GM06990 (cell line): ENCODE results near the gene ADNP.

Experiments used
- DNase-seq: peaks from one replicate; pipeline ENCODE4 v3.0.0-alpha.2; 2011; ENCODE audit not compliant: insufficient read length; ENCODE audit errors: extremely low read depth
- H3K27me3 ChIP-seq: replicated peaks from 2 replicates; pipeline ENCODE4 v1.6.0; 2011; ENCODE audit warnings: low read length; ENCODE audit not compliant: control insufficient read depth, insufficient read depth
- H3K36me3 ChIP-seq: 2 replicates; pipeline ENCODE4 v1.5.1; 2011; ENCODE audit warnings: low read length; ENCODE audit not compliant: control insufficient read depth, insufficient read depth
- H3K4me3 ChIP-seq: replicated peaks from 2 replicates; pipeline ENCODE4 v1.5.1; 2011; ENCODE audit warnings: low read depth, mild to moderate bottlenecking, control low read depth, low read length
- CTCF ChIP-seq: IDR thresholded peaks from 2 replicates; pipeline ENCODE4 v1.5.1; 2011; ENCODE audit warnings: low read length, control low read depth, mild to moderate bottlenecking, inconsistent platforms; ENCODE audit not compliant: insufficient read depth, poor library complexity, severe bottlenecking

Gene ADNP

DNA sequence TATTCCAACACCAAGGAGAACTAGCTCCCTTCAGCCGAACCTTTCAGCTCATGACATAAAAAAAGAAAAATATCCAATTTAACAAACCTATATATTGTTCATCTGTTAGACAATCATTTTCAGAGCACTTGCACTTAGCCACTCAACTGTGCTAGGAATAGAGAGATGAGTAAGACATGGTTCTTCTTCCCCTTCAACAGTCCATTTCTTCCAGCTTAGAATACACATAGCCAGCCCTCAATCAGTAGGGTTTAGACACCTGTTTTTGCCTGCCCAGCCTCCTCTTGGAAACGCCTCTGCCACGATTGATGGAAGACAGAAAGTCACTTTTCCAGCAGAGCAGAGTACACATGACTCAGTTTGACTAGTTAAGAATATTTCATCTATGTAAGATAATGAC is 21.8 kb downstream of the ADNP start:
- no peak for TF ChIP-seq CTCF
- Histone ChIP-seq H3K36me3 (peaks cover 3% of the 10 kb centered on the region), H3K27me3 (no peaks in the 10 kb centered on the region), H3K4me3 (no peak overlapping the region)
- DNase-seq, result no peak

- Histone ChIP-seq H3K36me3 (peaks cover 4% of the 10 kb centered on the region), H3K4me3 (no peak overlapping the region)
- DNase-seq, result no peak
These were observed 27.1 kb downstream of the ADNP start for GRCh38 chr20:50904067-50904570.

DNA sequence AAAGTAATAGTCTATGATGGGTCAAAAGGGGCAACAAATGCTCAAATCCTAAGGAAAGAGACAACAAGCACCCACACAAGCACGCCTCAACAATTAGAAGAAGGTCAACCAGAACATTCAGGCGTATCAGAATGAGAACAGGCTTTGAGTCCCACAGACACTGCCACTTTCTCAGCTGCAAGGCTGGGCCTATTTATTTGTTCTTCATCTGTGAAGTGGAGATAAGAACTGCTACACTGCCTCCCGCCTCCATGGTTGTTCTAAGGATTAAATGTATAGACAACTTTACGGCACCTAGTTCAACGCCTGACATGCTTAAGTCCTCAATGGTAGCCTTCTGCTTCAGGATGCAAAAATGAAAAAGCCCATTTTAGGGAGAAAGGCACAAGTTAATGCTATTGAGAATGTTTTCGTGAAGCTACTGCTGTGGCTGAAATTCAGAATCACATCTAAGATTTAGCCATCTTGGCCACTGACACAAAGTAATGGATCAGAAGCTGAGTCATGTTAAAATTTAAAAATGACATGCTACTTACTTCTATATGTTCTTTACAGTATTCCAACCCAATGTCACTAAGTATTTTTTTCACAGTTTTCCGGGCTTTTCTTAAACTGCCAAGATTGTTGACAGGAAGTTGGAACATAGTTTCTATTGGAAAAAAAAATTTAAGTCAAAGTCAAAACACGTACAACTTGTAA is 27.7 kb downstream of the ADNP start:
- DNase-seq, result no peak
- Histone ChIP-seq H3K27me3 (no peaks in the 10 kb centered on the region), H3K36me3 (peaks cover 4% of the 10 kb centered on the region), H3K4me3 (no peak overlapping the region)
- TF ChIP-seq CTCF, result no peak

More at GRCh38 chr20:50904067-50904570, 27.1 kb downstream of the ADNP start:
- TF ChIP-seq CTCF, result no peak
- no peaks in the 10 kb centered on the region for H3K27me3 ChIP-seq

DNA sequence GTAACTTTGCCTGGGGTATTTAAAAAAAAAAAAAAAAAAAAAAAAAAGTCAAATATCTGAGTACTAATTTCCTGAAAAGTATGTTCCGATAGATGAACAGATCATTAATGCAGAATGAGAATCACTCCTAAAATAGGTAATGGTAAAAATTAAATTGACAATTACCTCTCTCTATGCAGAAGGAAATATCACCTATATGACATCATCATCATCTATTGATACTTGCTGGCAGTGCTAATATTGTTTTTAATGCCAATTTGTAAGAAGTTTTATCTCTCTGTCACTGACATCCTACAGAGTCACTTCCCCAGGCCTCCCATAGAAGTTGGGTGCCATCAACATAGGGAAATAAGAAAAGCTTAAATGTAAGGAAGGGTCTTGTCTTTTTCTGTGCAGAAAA is 29.9 kb downstream of the ADNP start:
- Histone ChIP-seq H3K27me3 (no peaks in the 10 kb centered on the region), H3K36me3 (peaks cover 10% of the 10 kb centered on the region), H3K4me3 (no peak overlapping the region)
- no peak for DNase-seq
- no peak for TF ChIP-seq CTCF

GRCh38 chr20:50900261-50900660 is 31.0 kb downstream of the ADNP start:
- no peaks in the 10 kb centered on the region for H3K27me3 ChIP-seq
- no peak overlapping the region for H3K4me3 ChIP-seq
- TF ChIP-seq CTCF, result no peak
- DNase-seq, result no peak
- peaks cover 10% of the 10 kb centered on the region for H3K36me3 ChIP-seq

DNA sequence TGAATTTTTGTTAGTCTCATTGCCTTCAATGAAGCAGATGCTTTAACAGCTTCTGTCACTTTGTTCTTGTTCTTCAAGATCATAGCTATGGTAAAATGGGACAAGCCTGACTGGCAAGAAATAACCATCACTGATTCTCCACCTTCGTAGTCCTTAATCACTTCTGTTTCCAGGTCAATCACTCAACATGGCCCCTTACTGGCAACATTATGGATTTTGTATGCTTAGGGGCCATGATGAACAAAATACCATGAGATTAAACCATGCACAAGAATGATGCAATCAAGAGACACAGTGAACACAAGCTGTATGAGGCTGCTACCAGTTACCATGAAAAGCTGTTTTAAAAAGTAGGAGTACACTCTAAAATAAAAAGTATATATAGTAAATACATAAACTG is 32.8 kb downstream of the ADNP start:
- no peak for TF ChIP-seq CTCF
- peaks cover 15% of the 10 kb centered on the region for H3K36me3 ChIP-seq
- H3K27me3 ChIP-seq, result no peaks in the 10 kb centered on the region
- DNase-seq, result no peak
- H3K4me3 ChIP-seq, result no peak overlapping the region
